GM18520 (cell line): Measurements from ENCODE around the gene CENPP.

Experiments
- ATAC-seq: cut with Tn5 transposase; IDR thresholded peaks from one replicate; pipeline ENCODE4 v1.9.1; 2021; ENCODE audit not compliant: unreplicated experiment

CENPP gene

DNA sequence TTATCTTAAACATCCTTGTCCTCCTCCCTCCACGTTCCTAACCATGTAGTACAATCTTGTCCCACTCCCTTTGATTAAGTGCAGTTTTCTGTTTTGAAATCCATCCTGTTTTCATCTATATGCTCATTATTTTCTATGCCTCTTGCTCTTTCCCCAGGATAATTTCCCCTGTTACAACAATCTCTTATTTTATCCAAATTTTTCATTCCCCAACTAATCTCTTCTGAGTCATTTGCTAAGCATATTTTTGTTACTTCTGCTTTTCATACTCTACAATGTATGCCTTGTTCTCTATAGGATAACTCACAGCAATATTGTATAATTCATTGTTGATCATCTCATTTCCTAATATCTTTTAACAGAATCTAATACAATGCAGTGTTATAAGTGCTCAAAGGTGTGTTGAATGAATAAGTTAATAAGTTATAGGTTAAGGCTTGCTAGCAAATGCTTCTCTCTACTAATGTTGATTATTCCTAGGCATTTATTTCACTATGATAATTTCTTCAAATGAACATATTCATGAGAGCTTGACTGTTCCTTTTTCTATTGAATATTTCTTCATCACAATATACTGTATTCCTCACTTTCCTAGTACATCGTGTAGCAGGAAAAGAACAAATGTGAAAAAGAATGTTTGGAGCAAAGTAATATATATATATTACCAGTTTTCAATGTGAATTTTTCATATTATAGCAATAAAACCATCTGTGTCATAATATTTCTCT lies 97.0 kb downstream of the CENPP start:
- ATAC-seq, result no peak

GRCh38 chr9:92423612-92424011 lies 97.9 kb downstream of the CENPP start:
- ATAC-seq, result no peak

DNA sequence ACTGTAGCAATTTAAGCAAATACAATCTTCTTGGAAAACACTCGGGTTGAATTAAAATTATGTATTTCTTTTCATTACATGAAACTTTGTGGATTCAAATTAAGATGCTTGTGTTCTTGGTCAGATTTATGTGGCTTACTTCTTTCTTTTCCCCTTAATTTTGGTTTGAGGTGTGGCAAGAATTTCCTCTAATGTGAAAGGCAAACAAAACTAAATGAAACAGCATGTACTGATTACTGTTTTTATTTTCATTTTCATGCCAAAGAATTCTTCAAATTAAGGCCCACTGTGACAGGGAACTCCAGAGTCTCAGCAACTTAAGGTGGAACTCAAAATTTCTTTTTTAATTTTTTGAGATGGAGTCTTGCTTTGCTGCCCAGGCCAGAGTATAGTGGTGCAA lies 98.6 kb downstream of the CENPP start, which contains the start of gene OMD:
TSS of gene OMD (minus strand) at position 132 of the 400 bp plus-strand sequence. CDS start 6,913 bp downstream, outside the sequence.
- ATAC-seq, result no peak

GRCh38 chr9:92425474-92425873 lies 99.7 kb downstream of the CENPP start:
- ATAC-seq, result no peak

- ATAC-seq, result no peak
Measured at GRCh38 chr9:92426501-92427145, 100.9 kb downstream of the CENPP start.

GRCh38 chr9:92429836-92430235 lies 104.1 kb downstream of the CENPP start:
- no peak for ATAC-seq

DNA sequence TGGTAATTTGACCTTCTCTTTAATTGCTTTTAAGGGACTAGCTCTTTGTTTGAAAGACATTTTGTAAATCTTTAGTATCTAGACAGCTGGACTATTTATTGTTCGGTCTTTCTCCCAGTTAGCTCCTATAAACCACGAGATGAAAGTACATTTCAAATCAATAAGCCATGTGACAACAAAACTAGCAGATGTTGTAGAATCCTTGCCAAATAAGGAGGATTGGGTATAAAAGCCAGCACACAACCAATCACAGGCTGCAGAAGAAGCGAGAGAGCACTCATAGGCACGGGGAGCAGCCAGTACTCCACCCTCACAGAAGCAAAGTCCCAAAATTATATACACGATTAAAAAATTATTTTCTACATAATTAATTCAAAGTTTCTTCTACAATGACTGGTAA lies 106.6 kb downstream of the CENPP start:
- no peak for ATAC-seq

DNA sequence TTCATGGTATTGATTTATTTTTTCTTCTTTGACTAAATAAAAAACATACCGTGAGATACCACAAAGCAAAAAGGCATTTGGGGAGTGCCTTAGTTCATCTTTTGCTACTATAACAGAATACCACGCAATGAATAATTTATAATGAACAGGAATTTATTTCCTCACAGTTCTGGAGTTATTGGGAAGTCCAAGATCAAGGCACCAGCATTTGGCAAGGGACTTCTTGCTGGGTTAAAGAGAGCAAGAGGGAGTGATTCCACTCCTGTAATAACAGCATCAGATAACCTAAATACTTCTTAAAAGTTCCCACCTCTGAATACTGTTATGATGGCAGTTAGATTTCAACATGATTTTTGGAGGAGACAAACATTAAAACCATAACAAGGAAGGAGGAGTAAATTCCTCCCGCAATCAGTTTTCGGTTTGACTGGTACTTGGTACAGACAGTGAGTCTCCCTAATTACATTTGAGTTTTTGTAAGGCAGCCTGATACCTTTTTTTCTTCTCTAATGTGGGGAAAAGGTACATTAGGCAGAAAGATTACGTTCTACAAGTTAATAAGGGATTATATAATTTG lies 107.3 kb downstream of the CENPP start:
- no peak for ATAC-seq

- ATAC-seq, result no peak
Measured at GRCh38 chr9:92435263-92435662, 109.5 kb downstream of the CENPP start.

- no peak for ATAC-seq
Measured at GRCh38 chr9:92438900-92439526, 113.3 kb downstream of the CENPP start.

DNA sequence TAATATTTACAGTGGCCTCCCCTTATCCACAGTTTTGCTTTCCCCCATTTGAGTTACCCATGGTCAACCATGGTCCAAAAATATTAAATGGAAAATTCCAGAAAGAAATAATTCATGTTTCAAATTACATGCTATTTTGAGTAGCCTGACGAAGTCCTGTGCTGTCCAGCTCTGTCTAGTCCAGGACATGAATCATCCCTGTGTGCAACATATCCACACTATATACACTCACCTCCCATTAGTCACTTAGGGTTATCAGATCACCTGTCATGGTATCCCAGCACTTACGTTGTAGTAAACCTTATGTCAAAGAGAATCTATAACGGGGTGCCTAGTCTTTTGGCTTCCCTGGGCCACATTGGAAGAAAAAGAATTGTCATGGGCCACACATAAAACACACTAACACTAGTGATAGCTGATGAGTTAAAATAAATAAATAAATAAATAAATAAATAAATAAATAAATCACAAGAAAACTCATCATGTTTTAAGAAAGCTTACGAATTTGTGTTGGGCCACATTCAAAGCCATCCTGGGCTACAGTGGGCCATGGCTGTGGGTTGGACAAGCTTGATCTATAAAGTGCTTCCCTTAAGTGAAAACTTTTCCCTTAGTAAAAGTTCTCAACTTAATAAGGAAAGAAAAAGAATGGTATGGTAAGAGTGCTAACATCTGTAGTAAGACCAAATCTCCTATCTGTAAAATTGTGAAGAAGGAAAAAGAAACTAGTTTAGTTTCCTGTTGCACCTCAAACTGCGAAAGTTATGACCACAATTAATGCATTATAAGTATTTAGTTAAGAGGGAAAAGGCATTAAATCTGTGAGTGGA lies 114.4 kb downstream of the CENPP start:
- no peak for ATAC-seq

DNA sequence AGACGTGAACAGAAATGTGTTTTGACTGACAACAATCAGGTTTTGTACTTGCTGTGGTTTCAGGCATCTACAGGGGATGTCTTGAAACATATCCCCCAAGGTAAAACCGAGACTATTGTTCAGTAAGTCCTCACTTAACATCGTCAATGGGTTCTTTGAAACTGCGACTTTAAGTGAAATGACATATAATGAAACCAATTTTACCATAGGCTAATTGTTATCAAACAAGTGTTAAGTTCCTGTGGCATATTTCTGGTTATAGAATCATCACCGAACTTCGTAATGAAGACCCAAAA lies 114.9 kb downstream of the CENPP start:
- no peak for ATAC-seq

- no peak for ATAC-seq
Measured at GRCh38 chr9:92444841-92445240, 119.1 kb downstream of the CENPP start.

DNA sequence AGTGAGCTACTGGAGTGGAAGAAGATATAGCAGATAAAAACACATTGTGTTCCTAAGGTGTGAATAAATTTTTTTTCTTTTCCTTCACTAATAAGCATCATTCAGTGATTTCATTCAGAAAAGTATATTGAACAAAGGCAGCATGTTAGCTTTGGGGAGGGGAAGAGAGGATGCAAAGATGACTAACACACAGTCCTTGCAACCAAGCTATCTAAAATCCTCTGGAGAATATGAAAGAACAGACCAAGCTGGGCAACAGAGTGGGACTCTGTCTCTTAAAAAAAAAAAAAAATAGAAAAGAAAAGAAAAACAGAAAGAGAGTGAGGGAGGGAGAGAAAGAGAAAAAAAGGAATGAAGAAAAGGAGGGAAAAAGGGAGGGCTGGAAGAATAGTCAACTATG lies 120.8 kb downstream of the CENPP start:
- ATAC-seq, result no peak

DNA sequence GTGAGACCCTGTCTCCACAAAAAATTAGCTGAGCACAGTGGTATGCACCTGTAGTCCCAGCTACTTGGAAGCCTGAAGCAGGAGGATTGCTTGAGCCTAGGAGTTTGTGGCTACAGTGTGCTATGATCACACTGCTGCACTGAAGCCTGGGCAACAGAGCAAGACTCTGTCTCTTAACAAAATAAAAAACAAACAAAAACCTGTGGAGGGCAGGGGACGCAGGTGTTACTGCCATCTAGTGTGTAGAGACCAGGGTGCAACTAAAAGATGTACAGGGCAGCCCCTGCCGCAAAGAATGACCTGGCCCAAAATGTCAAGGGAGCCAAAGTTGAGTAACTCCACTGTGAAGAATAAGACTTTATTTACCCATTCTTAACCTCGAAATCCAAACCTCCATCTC lies 129.5 kb downstream of the CENPP start:
- ATAC-seq, result no peak

DNA sequence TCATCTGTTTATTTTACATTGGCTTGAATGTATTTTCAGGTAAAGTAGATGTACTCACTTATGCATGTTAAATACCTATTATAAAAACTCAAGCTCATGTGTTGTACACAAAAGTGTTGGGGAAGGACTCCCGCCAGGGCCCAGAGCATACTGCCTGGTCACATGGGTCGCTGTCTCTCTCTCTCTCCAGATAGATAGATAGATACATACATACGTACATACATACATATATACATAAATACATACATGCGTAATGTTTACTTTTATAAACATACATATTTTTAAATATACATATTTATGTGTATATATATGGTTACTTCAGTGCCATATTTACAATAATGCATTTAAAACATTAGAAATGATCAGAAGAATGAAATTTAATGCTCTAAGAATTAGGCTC lies 131.8 kb downstream of the CENPP start:
- no peak for ATAC-seq

GRCh38 chr9:92463387-92463786 lies 137.6 kb downstream of the CENPP start:
- ATAC-seq, result no peak

DNA sequence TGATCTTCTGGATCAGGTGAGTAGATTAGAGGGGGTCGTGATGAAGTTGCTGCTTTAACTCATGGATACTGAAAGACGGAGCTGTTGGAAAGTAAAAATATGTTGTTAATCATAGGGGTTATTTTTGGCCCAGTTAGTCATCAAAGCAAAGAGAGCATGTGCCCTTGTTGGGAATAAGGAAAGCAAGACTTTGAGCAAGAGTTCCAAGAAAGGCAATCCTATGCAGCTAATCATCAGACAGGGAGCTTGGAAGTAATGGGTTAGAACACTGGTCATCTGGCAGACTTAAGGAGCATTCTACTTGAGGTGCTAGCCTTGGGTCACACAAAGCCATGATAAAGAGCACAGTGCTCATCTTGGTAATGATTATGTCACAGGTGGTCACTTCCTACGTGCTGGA lies 138.2 kb downstream of the CENPP start:
- ATAC-seq, result no peak

DNA sequence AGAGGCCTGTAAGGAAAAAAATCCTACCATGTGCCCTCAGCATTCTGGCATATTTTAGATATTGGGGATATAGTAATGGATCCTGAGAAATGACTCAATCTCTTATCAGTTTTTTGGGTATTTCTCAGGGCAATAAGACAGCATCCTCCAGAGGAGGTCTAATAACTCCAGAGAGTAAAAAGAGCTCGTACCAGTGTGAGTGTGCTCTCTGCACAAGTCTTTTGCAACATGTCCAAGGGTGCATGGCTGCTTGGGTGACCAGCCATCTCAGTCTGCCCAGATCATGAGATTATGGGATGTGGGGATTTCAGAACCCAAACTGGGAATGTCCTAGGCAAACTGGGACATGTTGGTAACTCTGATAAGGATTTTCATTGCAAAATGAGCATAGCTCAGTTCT lies 141.3 kb downstream of the CENPP start:
- ATAC-seq, result no peak

DNA sequence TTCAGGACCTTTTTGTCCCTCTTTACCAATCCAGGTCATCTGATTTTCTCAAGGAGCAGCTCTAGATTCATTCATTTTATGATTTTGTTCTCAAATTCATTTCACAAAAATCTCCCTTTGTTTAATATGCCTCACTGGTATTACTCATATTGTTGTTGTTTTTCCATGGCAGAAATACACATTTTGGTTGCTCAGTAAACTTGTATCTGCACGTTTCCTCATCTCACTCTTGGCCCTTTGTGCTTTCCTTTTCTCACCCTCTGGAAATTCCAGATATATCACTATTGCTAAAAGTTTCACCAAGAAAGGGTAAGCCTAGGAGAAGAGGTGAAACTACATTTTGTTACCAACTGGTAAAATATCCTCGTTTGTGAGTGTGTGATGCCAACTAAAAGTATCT lies 141.8 kb downstream of the CENPP start:
- ATAC-seq, result no peak

DNA sequence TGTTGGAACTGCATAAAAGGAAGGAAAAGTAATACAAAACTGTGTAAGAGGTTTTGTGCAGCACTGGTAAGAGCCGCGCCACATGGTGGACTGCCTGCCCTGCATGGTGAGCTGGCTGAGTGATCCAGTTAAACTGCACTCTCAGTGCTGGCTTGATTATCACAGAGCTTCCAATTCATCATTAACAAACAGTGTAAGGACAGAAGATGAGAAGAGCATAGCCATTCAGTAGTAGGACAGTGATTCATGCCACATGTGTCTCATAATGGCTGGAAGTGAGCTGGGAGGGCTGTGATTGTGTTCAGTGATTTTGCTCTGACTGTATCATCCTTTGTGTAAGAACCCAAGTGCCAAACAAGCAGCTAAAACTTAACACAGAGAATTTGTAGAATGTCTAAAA lies 142.5 kb downstream of the CENPP start:
- no peak for ATAC-seq
